ENCODE measurements around the gene FFAR3. TPM values are rescaled to one million over a fixed set of nuclear protein-coding genes. Genes with fewer than 3 reads are reported as not detected.
"Not testable (repeated sequence)": the region's sequence is repeated elsewhere in the genome, so short reads cannot be mapped to it uniquely, and the experiment has no call there.

FFAR3 gene
- total RNA-seq, 2 experiments from 2014 or later, result 1.1 to 1.2 TPM

GRCh38 chr19:35400773-35401100 lies 42.5 kb downstream of the FFAR3 start:
- intact Hi-C loops (cut with micrococcal nuclease), result no loop called here
- ChIA-PET POLR2A (no interaction called here), CTCF (no interaction called here)
- no peak overlapping the region for H3K27ac Mint-ChIP-seq
- no peak overlapping the region for H3K4me3 Mint-ChIP-seq
- no peak for TF ChIP-seq CTCF (IDR thresholded peaks at IDR 0.05)
- DNase-seq (no peak), ATAC-seq (no peak)
- peaks cover 3% of the 10 kb centered on the region for H3K27me3 Mint-ChIP-seq
- H3K36me3 Mint-ChIP-seq (ENCODE audit: low read depth), result no peaks in the 10 kb centered on the region
- peaks cover 7% of the 10 kb centered on the region for H3K4me1 Mint-ChIP-seq (ENCODE audit: low read depth)
- H3K9me3 Mint-ChIP-seq, result no peaks in the 10 kb centered on the region

- CTCF ChIA-PET; H3K9me3 Mint-ChIP-seq; H3K27me3 Mint-ChIP-seq; POLR2A ChIA-PET; H3K36me3 Mint-ChIP-seq (ENCODE audit: low read depth); H3K4me1 Mint-ChIP-seq (ENCODE audit: low read depth); H3K27ac Mint-ChIP-seq; ATAC-seq; DNase-seq; H3K4me3 Mint-ChIP-seq; intact Hi-C loops (cut with micrococcal nuclease): not testable (repeated sequence)
Observed at GRCh38 chr19:35401416-35401815, 43.2 kb downstream of the FFAR3 start.

GRCh38 chr19:35403116-35403760 lies 45.0 kb downstream of the FFAR3 start:
- TF ChIP-seq CTCF (IDR thresholded peaks at IDR 0.05), result no peak

GRCh38 chr19:35404879-35405622 lies 46.8 kb downstream of the FFAR3 start:
- intact Hi-C loops (cut with micrococcal nuclease), result no loop called here
- Mint-ChIP-seq H3K27me3 (peaks cover 3% of the 10 kb centered on the region), H3K27ac (peak overlapping the region; percentile 12), H3K36me3 (ENCODE audit: low read depth) (no peaks in the 10 kb centered on the region), H3K4me1 (ENCODE audit: low read depth) (peaks cover 7% of the 10 kb centered on the region), H3K4me3 (no peak overlapping the region), H3K9me3 (no peaks in the 10 kb centered on the region)
- CTCF ChIA-PET, result interaction anchor here (1.1 to 2.1 kb wide), 2 partner anchors 52 to 89 kb away, joined by 5 to 7 read pairs; no protein-coding TSS in a partner anchor
- no peak for TF ChIP-seq CTCF (IDR thresholded peaks at IDR 0.05)
- peak; percentile 81 for DNase-seq
- POLR2A ChIA-PET, result no interaction called here
- peak; percentile 90 for ATAC-seq

More at GRCh38 chr19:35403116-35403760, 45.0 kb downstream of the FFAR3 start:
- ATAC-seq (no peak), DNase-seq (peak; percentile 15)
- Mint-ChIP-seq H3K4me1 (ENCODE audit: low read depth) (peaks cover 7% of the 10 kb centered on the region), H3K27me3 (peaks cover 4% of the 10 kb centered on the region), H3K9me3 (no peaks in the 10 kb centered on the region), H3K4me3 (no peak overlapping the region), H3K27ac (no peak overlapping the region), H3K36me3 (ENCODE audit: low read depth) (no peaks in the 10 kb centered on the region)
- intact Hi-C loops (cut with micrococcal nuclease), result no loop called here
- CTCF ChIA-PET, result interaction anchor here (0.9 to 2.1 kb wide), 2 partner anchors 50 to 107 kb away, joined by 3 to 7 read pairs; no protein-coding TSS in a partner anchor
- POLR2A ChIA-PET, result interaction anchor here (0.9 kb wide), 1 partner anchor 16 kb away, joined by 3 read pairs; no protein-coding TSS in a partner anchor

GRCh38 chr19:35407619-35408018 lies 49.4 kb downstream of the FFAR3 start:
- DNase-seq (no peak), ATAC-seq (no peak)
- no peak overlapping the region for H3K4me3 Mint-ChIP-seq
- H3K4me1 Mint-ChIP-seq (ENCODE audit: low read depth), result peaks cover 7% of the 10 kb centered on the region
- no peak for TF ChIP-seq CTCF (IDR thresholded peaks at IDR 0.05)
- H3K36me3 Mint-ChIP-seq (ENCODE audit: low read depth), result no peaks in the 10 kb centered on the region
- peaks cover 6% of the 10 kb centered on the region for H3K27me3 Mint-ChIP-seq
- H3K27ac Mint-ChIP-seq, result no peak overlapping the region
- intact Hi-C loops (cut with micrococcal nuclease), result no loop called here
- ChIA-PET CTCF (no interaction called here), POLR2A (no interaction called here)
- no peaks in the 10 kb centered on the region for H3K9me3 Mint-ChIP-seq
